NB4 (cell line): Measurements from ENCODE around the gene OR52M1.

ENCODE experiments used
- DNase-seq: peaks from one replicate; pipeline ENCODE4 v3.0.0; 2010; ENCODE audit warnings: low read depth
- H3K4me3 ChIP-seq: one replicate; pipeline ENCODE4 v1.5.1; 2011; ENCODE audit warnings: mild to moderate bottlenecking, low read depth, low read length, moderate library complexity
- CTCF ChIP-seq: IDR thresholded peaks from one replicate; pipeline ENCODE4 v1.5.1; 2012; ENCODE audit warnings: low read depth, low read length
- MAX ChIP-seq: IDR thresholded peaks from 2 replicates; pipeline ENCODE4 v1.6.1; 2011; ENCODE audit warnings: low read depth, low read length
- MYC ChIP-seq: IDR thresholded peaks from 2 replicates; pipeline ENCODE4 v1.6.1; 2011; ENCODE audit warnings: low read depth, low read length
- POLR2A ChIP-seq: IDR thresholded peaks from 2 replicates; pipeline ENCODE4 v1.6.1; 2011; ENCODE audit warnings: mild to moderate bottlenecking; ENCODE audit not compliant: insufficient read length; ENCODE audit errors: extremely low read depth

The OR52M1 gene

GRCh38 chr11:4589017-4589416 is 44.0 kb downstream of the OR52M1 start:
- no peak overlapping the region for H3K4me3 ChIP-seq
- TF ChIP-seq MAX (no peak), CTCF (no peak), POLR2A (no peak), MYC (no peak)
- DNase-seq, result no peak

DNA sequence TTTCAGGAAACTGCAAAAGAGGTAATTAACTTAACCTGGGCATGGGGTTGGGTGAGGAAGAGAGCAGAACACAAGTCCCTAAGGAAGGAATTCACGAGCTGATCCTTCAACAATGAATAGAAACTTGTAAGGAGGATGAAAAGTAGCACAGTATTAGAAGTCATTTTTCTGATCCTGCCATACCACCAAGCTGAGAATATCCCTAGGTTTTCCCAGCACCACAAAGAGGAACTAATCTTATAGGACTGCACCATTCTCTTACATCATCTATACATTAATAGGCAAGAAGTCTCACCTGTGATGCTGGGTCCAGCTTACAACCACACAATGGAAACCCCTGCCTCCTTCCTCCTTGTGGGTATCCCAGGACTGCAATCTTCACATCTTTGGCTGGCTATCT is 48.7 kb downstream of the OR52M1 start, which contains the start of gene OR52I1:
TSS of gene OR52I1 (plus strand) at position 301 of the 400 bp plus-strand sequence. CDS start at position 301, 0 bp downstream.
- H3K4me3 ChIP-seq, result no peak within 1 kb of the TSS
- TF ChIP-seq MYC (no peak), MAX (no peak), CTCF (no peak), POLR2A (no peak)
- DNase-seq, result no peak
